ENCODE results near the gene BCL2L15. TPM values are rescaled to one million over a fixed set of nuclear protein-coding genes. Genes with fewer than 3 reads are reported as not detected.
A peak's percentile ranks its signal among the peaks of the same experiment; 100 is the strongest.

BCL2L15 gene
- total and polyA plus RNA-seq, 10 of the 15 experiments (the other 5 are each of a cell fraction or from before 2014, with no cell fraction given): 0.42 to 1.2 (median 0.59) TPM

GRCh38 chr1:113928941-113929749 is 41.8 kb upstream of the BCL2L15 start, which contains the start of gene HIPK1 (continued):
- TF ChIP-seq RELA (IDR thresholded peaks at IDR 0.05; ENCODE audit: borderline replicate concordance, partially characterized antibody) (peak; percentile 49), USF2 (IDR thresholded peaks at IDR 0.05; ENCODE audit: borderline replicate concordance, low read depth, low read length) (no peak), JUND (IDR thresholded peaks at IDR 0.05; ENCODE audit: low read depth, low read length) (no peak), KLF5 (IDR thresholded peaks at IDR 0.05; ENCODE audit: partially characterized antibody) (peak; percentile 81), CEBPB (IDR thresholded peaks at IDR 0.05; ENCODE audit: borderline replicate concordance in 1 of 2, low read depth in 2 of 2, low read length in 2 of 2) (no peak), PAX5 (IDR thresholded peaks at IDR 0.05; ENCODE audit: borderline replicate concordance, low read depth, low read length) (no peak), GATAD2B (conservative IDR thresholded peaks at IDR 0.05; ENCODE audit: low read depth) (peak; percentile 85), SIN3A (IDR thresholded peaks at IDR 0.05; ENCODE audit: low read depth, low read length) (peak; percentile 87), NFYB (IDR thresholded peaks at IDR 0.05; ENCODE audit: insufficient read depth, low read depth, low read length) (no peak), BMI1 (IDR thresholded peaks at IDR 0.05; ENCODE audit: borderline replicate concordance) (no peak), MTA2 (IDR thresholded peaks at IDR 0.05; ENCODE audit: low read depth) (0 out of 2 replicates have a peak, but pooled peaks have one; percentile 32), RAD21 (IDR thresholded peaks at IDR 0.05; ENCODE audit: insufficient read depth, low read depth, low read length) (0 out of 2 replicates have a peak, but pooled peaks have one; percentile 7), WRNIP1 (IDR thresholded peaks at IDR 0.05; ENCODE audit: borderline replicate concordance, low read depth, low read length) (no peak), IKZF2 (IDR thresholded peaks at IDR 0.05) (peak; percentile 51 to 52; a peak in 2 of 4 replicates), E4F1 (IDR thresholded peaks at IDR 0.05; ENCODE audit: borderline replicate concordance, partially characterized antibody) (peak; percentile 92), SREBF1 (IDR thresholded peaks at IDR 0.05; ENCODE audit: low read length) (no peak), PML (IDR thresholded peaks at IDR 0.05; ENCODE audit: low read length) (0 out of 2 replicates have a peak, but pooled peaks have one; percentile 42)
- TF ChIP-seq, protein P1, sequence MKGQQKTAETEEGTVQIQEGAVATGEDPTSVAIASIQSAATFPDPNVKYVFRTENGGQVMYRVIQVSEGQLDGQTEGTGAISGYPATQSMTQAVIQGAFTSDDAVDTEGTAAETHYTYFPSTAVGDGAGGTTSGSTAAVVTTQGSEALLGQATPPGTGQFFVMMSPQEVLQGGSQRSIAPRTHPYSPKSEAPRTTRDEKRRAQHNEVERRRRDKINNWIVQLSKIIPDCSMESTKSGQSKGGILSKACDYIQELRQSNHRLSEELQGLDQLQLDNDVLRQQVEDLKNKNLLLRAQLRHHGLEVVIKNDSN (IDR thresholded peaks at IDR 0.05; ENCODE audit: borderline replicate concordance, extremely low read length, insufficient read depth, low read depth, low read length): no peak
- TF ChIP-seq, protein P2, sequence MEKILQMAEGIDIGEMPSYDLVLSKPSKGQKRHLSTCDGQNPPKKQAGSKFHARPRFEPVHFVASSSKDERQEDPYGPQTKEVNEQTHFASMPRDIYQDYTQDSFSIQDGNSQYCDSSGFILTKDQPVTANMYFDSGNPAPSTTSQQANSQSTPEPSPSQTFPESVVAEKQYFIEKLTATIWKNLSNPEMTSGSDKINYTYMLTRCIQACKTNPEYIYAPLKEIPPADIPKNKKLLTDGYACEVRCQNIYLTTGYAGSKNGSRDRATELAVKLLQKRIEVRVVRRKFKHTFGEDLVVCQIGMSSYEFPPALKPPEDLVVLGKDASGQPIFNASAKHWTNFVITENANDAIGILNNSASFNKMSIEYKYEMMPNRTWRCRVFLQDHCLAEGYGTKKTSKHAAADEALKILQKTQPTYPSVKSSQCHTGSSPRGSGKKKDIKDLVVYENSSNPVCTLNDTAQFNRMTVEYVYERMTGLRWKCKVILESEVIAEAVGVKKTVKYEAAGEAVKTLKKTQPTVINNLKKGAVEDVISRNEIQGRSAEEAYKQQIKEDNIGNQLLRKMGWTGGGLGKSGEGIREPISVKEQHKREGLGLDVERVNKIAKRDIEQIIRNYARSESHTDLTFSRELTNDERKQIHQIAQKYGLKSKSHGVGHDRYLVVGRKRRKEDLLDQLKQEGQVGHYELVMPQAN (conservative IDR thresholded peaks at IDR 0.05): peak; percentile 94

All from GM12878 (cell line).